ENCODE results near the gene C10orf90. TPM values are rescaled to one million over a fixed set of nuclear protein-coding genes. Genes with fewer than 3 reads are reported as not detected.

The C10orf90 gene
- total and polyA plus RNA-seq, 2 donors (not counting 3 experiments of a cell fraction or from before 2014, with no cell fraction given), result not detected

DNA sequence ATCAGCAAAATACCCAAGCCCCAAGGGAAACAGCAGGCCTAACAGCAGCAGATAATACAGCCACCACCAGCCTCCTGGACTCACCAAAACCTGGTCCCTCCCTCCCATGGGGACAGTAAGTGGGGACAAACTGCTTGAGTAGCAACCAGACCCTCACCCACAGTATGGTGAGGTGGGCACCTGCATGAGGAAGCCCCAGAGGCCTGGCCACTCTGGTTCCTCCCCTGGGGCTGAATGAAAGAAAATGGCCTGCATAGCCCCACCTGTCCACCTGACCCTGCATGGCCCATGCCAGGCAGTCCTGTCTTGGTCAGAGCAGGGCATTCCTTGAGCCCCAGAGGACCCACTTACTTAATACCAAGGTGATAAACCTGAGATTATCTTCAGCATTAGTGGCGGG, 13.0 kb upstream of the C10orf90 start:
- no peaks in the 10 kb centered on the region for H3K36me3 ChIP-seq (ENCODE audit: control insufficient read depth in 2 of 2, extremely low read depth in 1 of 2, insufficient read depth in 2 of 2, low read length in 2 of 2)
- ChIA-PET CTCF (no interaction called here), POLR2A (no interaction called here)
- no peak for DNase-seq (ENCODE audit: low read depth, low spot score)
- no peaks in the 10 kb centered on the region for H3K27me3 ChIP-seq (ENCODE audit: control insufficient read depth in 2 of 2, insufficient read depth in 2 of 2, low read length in 2 of 2)
- no peak overlapping the region for H3K9ac ChIP-seq (replicated peaks; ENCODE audit: extremely low read depth, insufficient read depth, low read length)
- TF ChIP-seq, protein P1, sequence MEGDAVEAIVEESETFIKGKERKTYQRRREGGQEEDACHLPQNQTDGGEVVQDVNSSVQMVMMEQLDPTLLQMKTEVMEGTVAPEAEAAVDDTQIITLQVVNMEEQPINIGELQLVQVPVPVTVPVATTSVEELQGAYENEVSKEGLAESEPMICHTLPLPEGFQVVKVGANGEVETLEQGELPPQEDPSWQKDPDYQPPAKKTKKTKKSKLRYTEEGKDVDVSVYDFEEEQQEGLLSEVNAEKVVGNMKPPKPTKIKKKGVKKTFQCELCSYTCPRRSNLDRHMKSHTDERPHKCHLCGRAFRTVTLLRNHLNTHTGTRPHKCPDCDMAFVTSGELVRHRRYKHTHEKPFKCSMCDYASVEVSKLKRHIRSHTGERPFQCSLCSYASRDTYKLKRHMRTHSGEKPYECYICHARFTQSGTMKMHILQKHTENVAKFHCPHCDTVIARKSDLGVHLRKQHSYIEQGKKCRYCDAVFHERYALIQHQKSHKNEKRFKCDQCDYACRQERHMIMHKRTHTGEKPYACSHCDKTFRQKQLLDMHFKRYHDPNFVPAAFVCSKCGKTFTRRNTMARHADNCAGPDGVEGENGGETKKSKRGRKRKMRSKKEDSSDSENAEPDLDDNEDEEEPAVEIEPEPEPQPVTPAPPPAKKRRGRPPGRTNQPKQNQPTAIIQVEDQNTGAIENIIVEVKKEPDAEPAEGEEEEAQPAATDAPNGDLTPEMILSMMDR (IDR thresholded peaks at IDR 0.05; ENCODE audit: extremely low read depth in 1 of 2, insufficient read depth in 1 of 2, low read depth in 1 of 2, low read length in 2 of 2), result no peak
- TF ChIP-seq POLR2A (IDR thresholded peaks at IDR 0.05; ENCODE audit: low read depth, low read length) (no peak), FOS (IDR thresholded peaks at IDR 0.05; ENCODE audit: borderline replicate concordance, insufficient read depth, low read length) (no peak), POLR2AphosphoS5 (IDR thresholded peaks at IDR 0.05; ENCODE audit: insufficient read depth, low read depth, low read length) (no peak), EZH2 (IDR thresholded peaks at IDR 0.05; ENCODE audit: borderline replicate concordance, low read depth, low read length, severe bottlenecking) (no peak), JUN (IDR thresholded peaks at IDR 0.05; ENCODE audit: borderline replicate concordance, insufficient read depth, insufficient read length, low read depth) (no peak), MYC (IDR thresholded peaks at IDR 0.05; ENCODE audit: low read depth, low read length) (no peak)
- TF ChIP-seq, protein P2, sequence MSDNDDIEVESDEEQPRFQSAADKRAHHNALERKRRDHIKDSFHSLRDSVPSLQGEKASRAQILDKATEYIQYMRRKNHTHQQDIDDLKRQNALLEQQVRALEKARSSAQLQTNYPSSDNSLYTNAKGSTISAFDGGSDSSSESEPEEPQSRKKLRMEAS (IDR thresholded peaks at IDR 0.05; ENCODE audit: insufficient read depth, insufficient read length), result no peak
- H3K9me1 ChIP-seq (replicated peaks; ENCODE audit: control insufficient read depth, extremely low read depth, insufficient read depth, low read length), result no peaks in the 10 kb centered on the region
- no peaks in the 10 kb centered on the region for H3K79me2 ChIP-seq (ENCODE audit: control insufficient read depth, insufficient read depth, low read length)
- no peak overlapping the region for H2AFZ ChIP-seq (ENCODE audit: low read depth, low read length)
- no peaks in the 10 kb centered on the region for H3K4me1 ChIP-seq (ENCODE audit: control insufficient read depth, extremely low read depth, insufficient read depth, low read length)
- no peak overlapping the region for H3K4me2 ChIP-seq (ENCODE audit: insufficient read depth, low read length)
- H3K9me3 ChIP-seq (replicated peaks; ENCODE audit: control insufficient read depth, insufficient read depth, low read length), result no peaks in the 10 kb centered on the region
- dilution Hi-C loops (cut with MboI; ENCODE audit: extremely low pct_ligation_motif_present, low sequenced_read_pairs) (no loop called here), intact Hi-C loops (cut with micrococcal nuclease) (no loop called here)
- FAIRE-seq, result no peak
- no peak overlapping the region for H3K4me3 ChIP-seq (replicated peaks in 1 of 3; ENCODE audit: insufficient read depth in 1 of 3, low read depth in 1 of 3, low read length in 3 of 3)
- H4K20me1 ChIP-seq (replicated peaks; ENCODE audit: control insufficient read depth, extremely low read depth, insufficient read depth, low read length), result no peaks in the 10 kb centered on the region
- no peak overlapping the region for H3K27ac ChIP-seq (ENCODE audit: insufficient read depth, low read depth, low read length)
- no TSS peak for BruUV-seq (replicated peaks)
